Endothelial cell of umbilical vein (primary cell): Measurements from ENCODE around the gene PRMT1. TPM values are rescaled to one million over a fixed set of nuclear protein-coding genes. Genes with fewer than 3 reads are reported as not detected.

ENCODE experiments used
- BruUV-seq: library from RNA; stranded (reverse); fragments of 400-500 nt; replicated peaks from 2 replicates; lab custom pipeline; 2021; lab: Mats Ljungman, UMichigan
- CTCF ChIA-PET: fragments of 300-600, 350-600 bp; sonication (Branson Sonifier 250); formaldehyde crosslinking; loops from one replicate; lab custom pipeline; 2021; ENCODE audit warnings: antibody characterized with exemption, inconsistent platforms; lab: Charles Lee
- POLR2A ChIA-PET: fragments of 300-600, 350-600 bp; sonication (Branson Sonifier 250); formaldehyde crosslinking; loops from one replicate; lab custom pipeline; 2021; ENCODE audit warnings: antibody characterized with exemption, inconsistent platforms; lab: Charles Lee
- DNase-seq: peaks from one replicate; pipeline ENCODE4 v3.0.0-alpha.2; 2011; ENCODE audit warnings: low read depth, low spot score
- FAIRE-seq: peaks from 2 replicates; lab custom pipeline; 2011; peaks lifted over from hg19 to GRCh38; lab: Jason Lieb, UNC
- H2AFZ ChIP-seq: 2 replicates; pipeline ENCODE4 v1.6.0; 2012; ENCODE audit warnings: low read depth, low read length, control low read depth, inconsistent platforms
- H3K27ac ChIP-seq: 2 replicates; pipeline ENCODE4 v1.5.1; 2011; ENCODE audit warnings: low read depth, mild to moderate bottlenecking, control low read depth, low read length, moderate library complexity; ENCODE audit not compliant: insufficient read depth
- H3K27me3 ChIP-seq, 2 experiments: 2 replicates each; pipeline versions ENCODE4 v1.6.0 to v1.6.1; 2011; ENCODE audit warnings: low read length in 2 of 2, mixed read lengths in 1 of 2; ENCODE audit not compliant: control insufficient read depth in 2 of 2, insufficient read depth in 2 of 2
- H3K36me3 ChIP-seq, 2 experiments: 2 replicates in 1 of 2; 3 replicates in 1 of 2; pipeline ENCODE4 v1.5.1; 2011; ENCODE audit warnings: low read length in 2 of 2, mild to moderate bottlenecking in 1 of 2, moderate library complexity in 1 of 2; ENCODE audit not compliant: control insufficient read depth in 2 of 2, insufficient read depth in 2 of 2; ENCODE audit errors: extremely low read depth in 1 of 2
- H3K4me1 ChIP-seq: 3 replicates; pipeline ENCODE4 v1.5.1; 2011; ENCODE audit warnings: mild to moderate bottlenecking, low read length; ENCODE audit not compliant: control insufficient read depth, insufficient read depth; ENCODE audit errors: extremely low read depth
- H3K4me2 ChIP-seq: 2 replicates; pipeline ENCODE4 v1.6.1; 2011; ENCODE audit warnings: low read length, control low read depth, mixed read lengths; ENCODE audit not compliant: insufficient read depth
- H3K4me3 ChIP-seq, 3 experiments: fragments of 200-600 bp in 1 of 3; sonication (generic), shearing (Covaris generic) in 1 of 3; replicated peaks in 1 of 3; 2 replicates each; pipeline ENCODE4 v1.5.1; 2011 to 2016; ENCODE audit warnings: control low read depth in 3 of 3, low read length in 3 of 3, mild to moderate bottlenecking in 2 of 3, inconsistent platforms in 1 of 3, low read depth in 1 of 3, moderate library complexity in 1 of 3; ENCODE audit not compliant: insufficient read depth in 1 of 3
- H3K79me2 ChIP-seq: 2 replicates; pipeline ENCODE4 v1.6.0; 2012; ENCODE audit warnings: low read length, inconsistent platforms; ENCODE audit not compliant: control insufficient read depth, insufficient read depth
- H3K9ac ChIP-seq: replicated peaks from 2 replicates; pipeline ENCODE3; 2011; ENCODE audit warnings: low read length, control low read depth; ENCODE audit not compliant: insufficient read depth; ENCODE audit errors: extremely low read depth
- H3K9me1 ChIP-seq: replicated peaks from 3 replicates; pipeline ENCODE4 v1.6.0; 2011; ENCODE audit warnings: mild to moderate bottlenecking, low read length; ENCODE audit not compliant: control insufficient read depth, insufficient read depth; ENCODE audit errors: extremely low read depth
- H3K9me3 ChIP-seq: replicated peaks from 2 replicates; pipeline ENCODE4 v1.5.1; 2012; ENCODE audit warnings: low read length, inconsistent platforms; ENCODE audit not compliant: control insufficient read depth, insufficient read depth
- H4K20me1 ChIP-seq: replicated peaks from 2 replicates; pipeline ENCODE3; 2011; ENCODE audit warnings: mild to moderate bottlenecking, low read length; ENCODE audit not compliant: control insufficient read depth, insufficient read depth; ENCODE audit errors: extremely low read depth
- EZH2 ChIP-seq: IDR thresholded peaks from 2 replicates; pipeline ENCODE4 v1.6.1; 2012; ENCODE audit warnings: borderline replicate concordance, low read depth, mild to moderate bottlenecking, moderate library complexity, low read length, inconsistent platforms; ENCODE audit not compliant: severe bottlenecking
- FOS ChIP-seq: IDR thresholded peaks from 2 replicates; pipeline ENCODE4 v1.6.1; 2011; ENCODE audit warnings: mild to moderate bottlenecking, low read length, moderate library complexity, borderline replicate concordance; ENCODE audit not compliant: insufficient read depth
- GATA2 ChIP-seq: IDR thresholded peaks from 2 replicates; pipeline ENCODE4 v1.7.0; 2011; ENCODE audit warnings: low read depth, mild to moderate bottlenecking, moderate library complexity, mixed read lengths, low read length; ENCODE audit not compliant: insufficient read length, insufficient read depth
- JUN ChIP-seq: IDR thresholded peaks from 2 replicates; pipeline ENCODE4 v1.6.1; 2011; ENCODE audit warnings: borderline replicate concordance, low read depth; ENCODE audit not compliant: insufficient read length, insufficient read depth
- MYC ChIP-seq: IDR thresholded peaks from one replicate; pipeline ENCODE4 v1.6.1; 2011; ENCODE audit warnings: mild to moderate bottlenecking, low read depth, low read length
- POLR2A ChIP-seq: IDR thresholded peaks from 2 replicates; pipeline ENCODE4 v1.6.1; 2012; ENCODE audit warnings: low read depth, mild to moderate bottlenecking, control low read depth, low read length
- POLR2AphosphoS5 ChIP-seq: IDR thresholded peaks from 2 replicates; pipeline ENCODE4 v1.6.1; 2012; ENCODE audit warnings: low read depth, mild to moderate bottlenecking, control low read depth, low read length, moderate library complexity; ENCODE audit not compliant: insufficient read depth
- dilution Hi-C: fragments of 300-500 bp; cut with MboI; formaldehyde crosslinking; loops from one replicate; pipeline ENCODE4 v1.15.0; 2019; ENCODE audit warnings: low sequenced_read_pairs; ENCODE audit not compliant: extremely low pct_ligation_motif_present
- intact Hi-C: fragments of 100-400 bp; cut with micrococcal nuclease; formaldehyde crosslinking; loops from one replicate; pipeline ENCODE4 v1.10.0; 2022
- polyA plus RNA-seq, 4 experiments: library from polyadenylated mRNA; depleted of rRNA in 3 of 4; stranded (reverse) in 3 of 4; unstranded in 1 of 4; fragments of >200 nt; gene quantifications; 2 replicates each; pipeline versions ENCODE4 v1.2.1 to v1.2.3, GENCODE V29; 2011 to 2012; ENCODE audit warnings: missing spikeins in 1 of 4
- total RNA-seq: library from RNA; stranded (reverse); gene quantifications from 2 replicates; pipeline ENCODE4 v1.2.3, GENCODE V29; 2021
- TF ChIP-seq, protein P1 (sequence below), 2 donors: IDR thresholded peaks; 1 replicate in 1 of 2; 2 replicates in 1 of 2; pipeline ENCODE4 v1.5.1; 2011; ENCODE audit warnings: low read length in 2 of 2, mild to moderate bottlenecking in 2 of 2, moderate library complexity in 2 of 2, control low read depth in 1 of 2, inconsistent platforms in 1 of 2, low read depth in 1 of 2; ENCODE audit not compliant: insufficient read depth in 1 of 2; ENCODE audit errors: extremely low read depth in 1 of 2
- TF ChIP-seq, protein P2 (sequence below): IDR thresholded peaks from 2 replicates; pipeline ENCODE4 v1.6.1; 2011; ENCODE audit not compliant: insufficient read depth, insufficient read length

PRMT1 gene
- total and polyA plus RNA-seq, 2 donors (not counting 3 experiments of a cell fraction or from before 2014, with no cell fraction given): 242 to 542 TPM

DNA sequence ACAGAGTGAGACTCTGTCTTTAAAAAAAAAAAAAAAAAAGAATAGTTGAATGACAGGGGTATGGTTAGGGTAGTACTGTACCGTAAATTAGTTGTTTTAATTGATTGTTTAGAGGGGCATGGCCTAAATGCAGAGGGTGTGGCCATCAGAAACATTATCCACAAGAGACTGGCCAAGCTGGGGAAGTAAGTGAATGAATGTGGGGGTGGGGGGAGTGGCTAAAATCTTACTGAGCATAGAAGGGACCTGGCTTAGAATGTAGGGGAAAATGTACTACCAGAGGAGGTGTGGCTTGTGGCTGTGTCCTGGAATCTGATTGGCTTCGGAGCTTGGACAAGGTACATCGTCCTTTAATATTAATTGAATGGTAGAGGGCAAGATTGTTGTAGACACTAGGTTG, 7.6 kb upstream of the PRMT1 start:
- Histone ChIP-seq H3K36me3 (no peaks in the 10 kb centered on the region), H3K4me3 (no peak overlapping the region), H3K9ac (no peak overlapping the region), H3K4me1 (peaks cover 10% of the 10 kb centered on the region), H4K20me1 (no peaks in the 10 kb centered on the region), H3K79me2 (peaks cover 17% of the 10 kb centered on the region), H3K27ac (no peak overlapping the region), H3K27me3 (no peaks in the 10 kb centered on the region), H2AFZ (no peak overlapping the region), H3K9me3 (no peaks in the 10 kb centered on the region), H3K4me2 (no peak overlapping the region), H3K9me1 (no peaks in the 10 kb centered on the region)
- POLR2A ChIA-PET: no interaction called here
- intact Hi-C loops (no loop called here), dilution Hi-C loops (no loop called here)
- BruUV-seq: no TSS peak
- DNase-seq: no peak
- TF ChIP-seq GATA2 (no peak), POLR2A (no peak), JUN (no peak), FOS (no peak), POLR2AphosphoS5 (no peak), EZH2 (no peak), MYC (no peak)
- TF ChIP-seq, protein P1, sequence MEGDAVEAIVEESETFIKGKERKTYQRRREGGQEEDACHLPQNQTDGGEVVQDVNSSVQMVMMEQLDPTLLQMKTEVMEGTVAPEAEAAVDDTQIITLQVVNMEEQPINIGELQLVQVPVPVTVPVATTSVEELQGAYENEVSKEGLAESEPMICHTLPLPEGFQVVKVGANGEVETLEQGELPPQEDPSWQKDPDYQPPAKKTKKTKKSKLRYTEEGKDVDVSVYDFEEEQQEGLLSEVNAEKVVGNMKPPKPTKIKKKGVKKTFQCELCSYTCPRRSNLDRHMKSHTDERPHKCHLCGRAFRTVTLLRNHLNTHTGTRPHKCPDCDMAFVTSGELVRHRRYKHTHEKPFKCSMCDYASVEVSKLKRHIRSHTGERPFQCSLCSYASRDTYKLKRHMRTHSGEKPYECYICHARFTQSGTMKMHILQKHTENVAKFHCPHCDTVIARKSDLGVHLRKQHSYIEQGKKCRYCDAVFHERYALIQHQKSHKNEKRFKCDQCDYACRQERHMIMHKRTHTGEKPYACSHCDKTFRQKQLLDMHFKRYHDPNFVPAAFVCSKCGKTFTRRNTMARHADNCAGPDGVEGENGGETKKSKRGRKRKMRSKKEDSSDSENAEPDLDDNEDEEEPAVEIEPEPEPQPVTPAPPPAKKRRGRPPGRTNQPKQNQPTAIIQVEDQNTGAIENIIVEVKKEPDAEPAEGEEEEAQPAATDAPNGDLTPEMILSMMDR (IDR thresholded peaks at IDR 0.05; ENCODE audit: extremely low read depth in 1 of 2, insufficient read depth in 1 of 2, low read depth in 1 of 2, low read length in 2 of 2): no peak
- TF ChIP-seq, protein P2, sequence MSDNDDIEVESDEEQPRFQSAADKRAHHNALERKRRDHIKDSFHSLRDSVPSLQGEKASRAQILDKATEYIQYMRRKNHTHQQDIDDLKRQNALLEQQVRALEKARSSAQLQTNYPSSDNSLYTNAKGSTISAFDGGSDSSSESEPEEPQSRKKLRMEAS: no peak
- FAIRE-seq: no peak
- CTCF ChIA-PET: interaction anchor here (0.7 to 0.9 kb wide), 2 partner anchors 12 to 95 kb away, joined by 3 read pairs; no protein-coding TSS in a partner anchor
